ENCODE measurements around the gene TNFSF9.
"Not testable (repeated sequence)": the region's sequence is repeated elsewhere in the genome, so short reads cannot be mapped to it uniquely, and the experiment has no call there.

The TNFSF9 gene

GRCh38 chr19:6499052-6499790 is 31.6 kb upstream of the TNFSF9 start:
- TF ChIP-seq, protein P1, sequence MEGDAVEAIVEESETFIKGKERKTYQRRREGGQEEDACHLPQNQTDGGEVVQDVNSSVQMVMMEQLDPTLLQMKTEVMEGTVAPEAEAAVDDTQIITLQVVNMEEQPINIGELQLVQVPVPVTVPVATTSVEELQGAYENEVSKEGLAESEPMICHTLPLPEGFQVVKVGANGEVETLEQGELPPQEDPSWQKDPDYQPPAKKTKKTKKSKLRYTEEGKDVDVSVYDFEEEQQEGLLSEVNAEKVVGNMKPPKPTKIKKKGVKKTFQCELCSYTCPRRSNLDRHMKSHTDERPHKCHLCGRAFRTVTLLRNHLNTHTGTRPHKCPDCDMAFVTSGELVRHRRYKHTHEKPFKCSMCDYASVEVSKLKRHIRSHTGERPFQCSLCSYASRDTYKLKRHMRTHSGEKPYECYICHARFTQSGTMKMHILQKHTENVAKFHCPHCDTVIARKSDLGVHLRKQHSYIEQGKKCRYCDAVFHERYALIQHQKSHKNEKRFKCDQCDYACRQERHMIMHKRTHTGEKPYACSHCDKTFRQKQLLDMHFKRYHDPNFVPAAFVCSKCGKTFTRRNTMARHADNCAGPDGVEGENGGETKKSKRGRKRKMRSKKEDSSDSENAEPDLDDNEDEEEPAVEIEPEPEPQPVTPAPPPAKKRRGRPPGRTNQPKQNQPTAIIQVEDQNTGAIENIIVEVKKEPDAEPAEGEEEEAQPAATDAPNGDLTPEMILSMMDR (IDR thresholded peaks at IDR 0.05), result no peak
- H3K4me3 ChIP-seq, result no peak overlapping the region
- DNase-seq (ENCODE audit: low spot score), result no peak
- H3K27ac ChIP-seq, result no peak overlapping the region

DNA sequence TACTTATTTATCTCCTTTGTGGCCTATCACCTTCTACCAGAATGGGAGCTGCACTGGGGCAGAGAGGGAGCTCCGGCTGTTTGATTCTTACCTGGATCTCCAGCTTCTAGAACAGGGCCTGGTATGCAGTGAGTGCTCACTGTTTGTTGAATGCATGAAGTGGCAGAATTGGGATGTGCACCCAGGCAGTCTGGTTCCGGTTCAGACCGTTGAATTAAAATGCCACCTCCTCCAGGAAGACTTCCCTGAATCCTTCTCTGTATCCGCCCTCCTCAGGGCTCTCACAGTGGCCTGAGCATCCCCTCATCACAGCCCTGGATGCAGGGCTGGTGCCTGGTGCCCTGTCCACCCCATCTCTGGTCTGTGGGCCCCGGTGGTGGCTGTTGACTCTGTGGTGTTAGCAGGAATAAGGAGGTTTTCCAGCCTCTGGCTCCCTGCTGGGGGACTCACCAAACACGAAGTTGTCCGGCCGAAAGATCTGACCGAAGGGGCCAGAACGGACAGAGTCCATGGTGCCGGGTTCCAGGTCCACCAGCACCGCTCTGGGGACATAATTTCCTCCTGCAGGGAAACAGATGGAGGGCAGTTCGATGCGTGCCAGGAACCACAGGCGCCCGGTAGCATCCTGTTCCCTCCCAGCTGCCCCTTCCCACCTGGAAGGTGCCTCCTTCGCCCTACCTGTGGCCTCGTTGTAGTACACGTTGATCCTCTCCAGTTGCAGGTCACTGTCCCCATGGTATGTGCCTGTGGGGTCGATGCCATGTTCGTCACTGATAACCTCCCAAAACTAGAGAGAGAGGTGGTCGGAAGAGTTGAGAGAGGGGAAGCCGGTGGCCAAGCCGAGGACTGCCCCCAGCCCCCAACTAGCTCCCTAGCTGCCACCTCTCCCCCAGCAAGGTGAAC is 29.7 kb upstream of the TNFSF9 start:
- Histone ChIP-seq H3K27ac (no peak overlapping the region), H3K4me3 (peak overlapping the region; percentile 67)
- TF ChIP-seq, protein P1 (IDR thresholded peaks at IDR 0.05), result no peak
- no peak for DNase-seq (ENCODE audit: low spot score)

DNA sequence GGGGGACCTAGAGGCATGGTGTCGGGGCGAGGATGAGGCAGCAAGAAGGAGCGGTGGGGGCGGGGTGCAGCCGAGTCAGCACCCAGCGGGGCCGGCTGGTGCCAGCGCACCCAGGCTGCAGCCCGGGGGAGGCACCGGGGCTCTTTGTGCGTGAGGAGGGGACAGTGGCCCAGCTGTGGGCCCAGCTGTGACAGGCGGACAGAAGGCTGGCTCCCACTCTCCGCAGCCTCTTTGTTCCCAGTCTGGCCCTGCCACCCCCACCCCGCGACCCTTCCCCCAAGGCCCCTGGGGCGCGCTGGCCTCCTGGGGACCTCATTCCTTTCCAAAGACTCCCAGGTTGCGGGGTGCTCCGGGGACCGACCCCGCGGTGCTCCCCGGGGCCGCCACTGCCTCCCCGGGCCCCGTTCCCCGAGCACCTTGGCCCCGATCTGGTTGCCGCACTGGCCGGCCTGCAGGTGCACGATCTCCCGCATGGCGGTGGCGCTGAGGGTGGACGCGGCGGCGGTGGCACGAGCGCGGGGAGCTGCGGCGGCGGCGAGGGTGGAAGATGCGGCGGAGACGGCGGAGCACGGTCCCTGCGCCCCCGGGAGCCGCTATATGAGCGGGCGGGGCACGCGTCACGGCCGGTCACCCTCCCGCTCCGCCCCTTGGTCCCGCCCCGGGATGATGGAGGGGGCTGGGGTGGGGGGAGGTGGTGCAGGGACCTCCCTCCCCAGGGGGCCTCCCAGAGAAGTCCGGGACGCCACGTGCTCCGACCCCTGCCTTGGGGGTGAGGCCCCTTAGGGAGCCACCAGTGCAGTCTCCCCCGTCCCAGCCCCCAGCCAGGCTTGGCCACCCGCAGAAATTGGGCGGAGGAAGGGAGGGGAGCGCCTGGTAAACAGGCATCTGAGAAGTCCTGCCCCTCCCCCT is 28.8 kb upstream of the TNFSF9 start, which contains the start of gene TUBB4A:
Gene TUBB4A, minus strand, starts transcription at position 570 of the 909 bp plus-strand sequence. Its CDS starts 97 bp downstream, at position 473.
- peak within 1 kb of the TSS in 1 of 2 donors; percentile 11 for H3K27ac ChIP-seq
- TF ChIP-seq, protein P1 (IDR thresholded peaks at IDR 0.05), result no peak
- no peak for DNase-seq (ENCODE audit: low spot score)
- H3K4me3 ChIP-seq, result peak within 1 kb of the TSS; percentile 67

GRCh38 chr19:6503407-6504201 is 27.2 kb upstream of the TNFSF9 start:
- TF ChIP-seq, protein P1 (IDR thresholded peaks at IDR 0.05), result no peak
- H3K4me3 ChIP-seq, result no peak overlapping the region
- no peak overlapping the region for H3K27ac ChIP-seq
- DNase-seq (ENCODE audit: low spot score), result no peak

- H3K4me3 ChIP-seq; H3K27ac ChIP-seq; DNase-seq (ENCODE audit: low spot score): not testable (repeated sequence)
Measured at GRCh38 chr19:6508028-6508771, 22.6 kb upstream of the TNFSF9 start.

DNA sequence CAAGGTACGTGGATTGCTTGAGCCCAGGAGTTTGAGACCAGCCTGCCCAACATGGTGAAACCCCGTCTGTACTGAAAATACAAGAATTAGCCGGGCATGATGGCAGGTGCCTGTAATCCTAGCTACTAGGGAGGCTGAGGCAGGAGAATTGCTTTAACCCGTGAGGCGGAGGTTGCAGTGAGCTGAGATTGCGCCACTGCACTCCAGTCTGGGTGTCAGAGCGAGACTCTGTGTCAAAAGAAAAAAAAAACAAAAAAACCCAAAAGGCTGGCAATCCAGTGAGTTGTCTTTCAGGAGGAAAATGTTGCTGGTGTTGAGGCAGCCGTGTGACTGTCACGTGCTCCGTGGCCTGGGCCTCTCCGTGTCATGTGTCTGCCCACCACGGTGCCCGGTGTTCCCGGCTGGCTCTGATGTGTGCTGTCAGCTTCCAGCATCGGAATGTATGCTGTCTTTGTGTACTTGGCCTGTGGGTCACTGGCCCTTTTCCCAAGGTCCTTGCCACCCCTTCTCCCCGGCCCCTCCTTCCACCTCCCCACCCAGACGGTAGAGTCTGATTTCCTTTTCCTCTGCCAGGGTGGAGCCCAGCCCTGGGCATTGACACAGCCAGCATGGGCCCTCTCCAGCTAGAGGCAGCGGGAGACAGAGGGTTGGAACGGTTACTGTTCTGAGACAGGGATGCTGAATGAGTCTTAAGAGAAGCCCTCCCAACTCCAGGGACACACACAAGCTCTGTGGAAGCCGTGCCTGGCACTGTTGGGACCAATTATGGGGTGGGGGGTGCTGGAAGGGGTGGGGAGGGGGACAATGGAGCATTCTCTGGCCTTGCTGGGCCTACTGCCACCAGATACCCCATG is 21.5 kb upstream of the TNFSF9 start:
- DNase-seq (ENCODE audit: low spot score), result no peak
- Histone ChIP-seq H3K27ac (peak overlapping the region in 1 of 2 donors; percentile 32), H3K4me3 (no peak overlapping the region)
- TF ChIP-seq, protein P1 (IDR thresholded peaks at IDR 0.05), result no peak

All from coronary artery (tissue), 2 donors.